Measurements from ENCODE around the gene FAM163B. TPM values are rescaled to one million over a fixed set of nuclear protein-coding genes. Genes with fewer than 3 reads are reported as not detected.

The FAM163B gene
- polyA plus RNA-seq, 1 of the 3 experiments (the other 2 are of a cell fraction), result 0.05 TPM

DNA sequence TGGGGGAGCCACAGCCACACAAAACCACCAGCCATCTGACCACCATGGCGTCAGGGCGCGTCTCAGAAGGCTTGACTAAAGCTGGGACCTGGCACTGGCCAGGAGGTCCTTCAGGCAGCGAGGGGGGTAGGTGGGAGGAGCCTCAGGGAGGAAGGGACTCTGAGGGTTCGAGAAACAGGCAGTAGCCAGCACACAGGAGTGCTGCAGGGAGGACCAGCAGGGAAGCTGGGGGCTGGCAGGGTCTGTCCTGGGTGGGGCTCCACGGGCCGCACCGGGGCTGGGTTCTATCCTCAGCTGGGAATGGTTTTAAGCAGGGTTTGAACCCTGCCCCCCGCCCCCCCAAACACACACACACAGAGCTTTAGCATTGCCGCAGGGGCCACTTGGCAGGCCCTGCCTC is 7.4 kb downstream of the FAM163B start:
- H3K9me2 ChIP-seq, result no peaks in the 10 kb centered on the region
- no peaks in the 10 kb centered on the region for H3K79me2 ChIP-seq (ENCODE audit: insufficient read depth)
- DNase-seq, result no peak
- H4K20me1 ChIP-seq (ENCODE audit: insufficient read depth), result no peaks in the 10 kb centered on the region
- H3K27me3 ChIP-seq (ENCODE audit: insufficient read depth), result peaks cover 9% of the 10 kb centered on the region
- H3K27ac ChIP-seq (ENCODE audit: low read depth in 2 of 2, low read length in 1 of 2), result peak overlapping the region in 1 of 2 experiments; percentile 58; a peak in 1 of 4 replicates
- CTCF ChIA-PET, result interaction anchor here (2.1 to 10.4 kb wide), 3 partner anchors 8 to 14 kb away, joined by 5 to 102 read pairs (median 25); no protein-coding TSS in a partner anchor
- no peaks in the 10 kb centered on the region for H3K36me3 ChIP-seq (replicated peaks in 1 of 2; ENCODE audit: control insufficient read depth in 1 of 2, insufficient read depth in 2 of 2, low read length in 1 of 2)
- no peak overlapping the region for H3K9ac ChIP-seq
- H3K4me1 ChIP-seq (ENCODE audit: control insufficient read depth in 1 of 2, insufficient read depth in 2 of 2, low read depth in 1 of 2, low read length in 1 of 2), result peaks cover 0 to 53% of the 10 kb centered on the region in 2 experiments; a peak in 1 of 4 replicates
- no peaks in the 10 kb centered on the region for H3F3A ChIP-seq (replicated peaks; ENCODE audit: insufficient read depth)
- TF ChIP-seq FOXJ3 (CRISPR knock-in tag; IDR thresholded peaks at IDR 0.05), result no peak
- TF ChIP-seq RCOR1 (IDR thresholded peaks at IDR 0.05; ENCODE audit: low read length), result no peak
- no peak for TF ChIP-seq ELF1 (IDR thresholded peaks at IDR 0.05)
- TF ChIP-seq SMC3 (IDR thresholded peaks at IDR 0.05; ENCODE audit: low read depth, low read length), result no peak
- TF ChIP-seq TAF1 (IDR thresholded peaks at IDR 0.05; ENCODE audit: borderline replicate concordance, low read depth, low read length), result no peak
- TF ChIP-seq TEAD4 (IDR thresholded peaks at IDR 0.05; ENCODE audit: borderline replicate concordance, insufficient read depth), result no peak
- TF ChIP-seq FOSL2 (IDR thresholded peaks at IDR 0.05; ENCODE audit: borderline replicate concordance, low read depth), result no peak
- TF ChIP-seq NRF1 (IDR thresholded peaks at IDR 0.05; ENCODE audit: low read depth, low read length), result no peak
- no peak for TF ChIP-seq EP300 (IDR thresholded peaks at IDR 0.05; ENCODE audit: borderline replicate concordance in 1 of 2, low read depth in 1 of 2, low read length in 1 of 2)
- no peak for TF ChIP-seq POLR2AphosphoS5 (IDR thresholded peaks at IDR 0.05; ENCODE audit: low read depth, low read length)
- no peak for TF ChIP-seq EZH2phosphoT487 (IDR thresholded peaks at IDR 0.05; ENCODE audit: borderline replicate concordance, low read depth)
- TF ChIP-seq YY1 (IDR thresholded peaks at IDR 0.05; ENCODE audit: low read depth), result no peak
- TF ChIP-seq IRF3 (IDR thresholded peaks at IDR 0.05; ENCODE audit: low read depth, low read length), result no peak
- TF ChIP-seq MXI1 (IDR thresholded peaks at IDR 0.05; ENCODE audit: low read depth, low read length), result no peak
- H3K4me3 ChIP-seq (ENCODE audit: low read depth in 2 of 2, low read length in 1 of 2), result no peak overlapping the region
- POLR2A ChIA-PET, result interaction anchor here (0.9 to 18.3 kb wide), 3 partner anchors 8 to 36 kb away, joined by 3 to 261 read pairs (median 4); partner anchors contain the start of gene DBH
- WGBS (ENCODE audit: low lambda C conversion rate), result 55% methylated on average over 9 of the region's 10 CpGs
- no peak overlapping the region for H3K4me2 ChIP-seq
- H3K9me3 ChIP-seq, result 0 out of 2 replicates have a peak, but pooled peaks cover 9% of the 10 kb centered on the region
- no peak overlapping the region for H2AFZ ChIP-seq (ENCODE audit: low read depth)

- TF ChIP-seq RCOR1 (IDR thresholded peaks at IDR 0.05; ENCODE audit: low read length) (no peak), TEAD4 (IDR thresholded peaks at IDR 0.05; ENCODE audit: borderline replicate concordance, insufficient read depth) (no peak)
- H3K27ac ChIP-seq (ENCODE audit: low read depth in 2 of 2, low read length in 1 of 2), result peak overlapping the region in 1 of 2 experiments; percentile 58; a peak in 2 of 4 replicates
- H2AFZ ChIP-seq (ENCODE audit: low read depth), result no peak overlapping the region
- no peaks in the 10 kb centered on the region for H3K79me2 ChIP-seq (ENCODE audit: insufficient read depth)
- 57% methylated on average over 7 of the region's 7 CpGs for WGBS (ENCODE audit: low lambda C conversion rate)
- H3K9ac ChIP-seq, result no peak overlapping the region
- ChIA-PET CTCF (interaction anchor here (1.5 to 10.4 kb wide), 3 partner anchors 12 to 20 kb away, joined by 3 to 102 read pairs (median 5); no protein-coding TSS in a partner anchor), POLR2A (interaction anchor here (0.6 to 18.3 kb wide), 6 partner anchors 8 to 67 kb away, joined by 3 to 261 read pairs (median 3); partner anchors contain the start of genes DBH and FAM163B)
- peaks cover 0 to 42% of the 10 kb centered on the region in 2 experiments; a peak in 1 of 4 replicates for H3K4me1 ChIP-seq (ENCODE audit: control insufficient read depth in 1 of 2, insufficient read depth in 2 of 2, low read depth in 1 of 2, low read length in 1 of 2)
- no peaks in the 10 kb centered on the region for H3K9me2 ChIP-seq
- H3K4me3 ChIP-seq (ENCODE audit: low read depth in 2 of 2, low read length in 1 of 2), result no peak overlapping the region
- H3K27me3 ChIP-seq (ENCODE audit: insufficient read depth), result no peaks in the 10 kb centered on the region
- H3K36me3 ChIP-seq (replicated peaks in 1 of 2; ENCODE audit: control insufficient read depth in 1 of 2, insufficient read depth in 2 of 2, low read length in 1 of 2), result no peaks in the 10 kb centered on the region
- H3K4me2 ChIP-seq, result no peak overlapping the region
- no peaks in the 10 kb centered on the region for H4K20me1 ChIP-seq (ENCODE audit: insufficient read depth)
- 0 out of 2 replicates have a peak, but pooled peaks cover 9% of the 10 kb centered on the region for H3K9me3 ChIP-seq
- H3F3A ChIP-seq (replicated peaks; ENCODE audit: insufficient read depth), result no peaks in the 10 kb centered on the region
- DNase-seq, result no peak
These were observed 8.4 kb downstream of the FAM163B start for GRCh38 chr9:133600739-133601138.

All from SK-N-SH (cell line).